Ascending aorta (tissue), 2 donors: ENCODE data around the gene KIAA0825. TPM values are rescaled to one million over a fixed set of nuclear protein-coding genes. Genes with fewer than 3 reads are reported as not detected.

Experiments
- DNase-seq, 2 donors: peaks; one replicate each; pipeline ENCODE4 v3.0.0-alpha.2; 2019; ENCODE audit warnings: low spot score in 2 of 2
- H3K27ac ChIP-seq, 2 donors: fragments of 200-600 bp; sonication (generic); one replicate each; pipeline ENCODE4 v1.5.1; 2016 to 2017; ENCODE audit warnings: mild to moderate bottlenecking in 1 of 2
- H3K27me3 ChIP-seq: fragments of 200-600 bp; sonication (generic); one replicate; pipeline ENCODE4 v1.5.1; 2017
- H3K36me3 ChIP-seq, 2 donors: fragments of 200-600 bp; sonication (generic); one replicate each; pipeline ENCODE4 v1.5.1; 2016
- H3K4me1 ChIP-seq, 2 donors: fragments of 200-600 bp; sonication (generic); one replicate each; pipeline ENCODE4 v1.5.1; 2016 to 2017; ENCODE audit warnings: mild to moderate bottlenecking in 1 of 2
- H3K4me3 ChIP-seq, 2 donors: fragments of 200-600 bp; sonication (generic); one replicate each; pipeline ENCODE4 v1.5.1; 2016 to 2017; ENCODE audit warnings: mild to moderate bottlenecking in 1 of 2
- H3K9me3 ChIP-seq, 2 donors: fragments of 200-600 bp; sonication (generic); one replicate each; pipeline ENCODE4 v1.5.1; 2016
- intact Hi-C: fragments of 100-400 bp; cut with DNase I; formaldehyde crosslinking; loops from one replicate; pipeline ENCODE4 v1.15.1; 2023
- total RNA-seq: library from RNA; depleted of rRNA; stranded (reverse); fragments of >200 nt; gene quantifications from one replicate; pipeline ENCODE4 v1.1.0, GENCODE V29; 2016
- TF ChIP-seq, protein P1 (sequence below), 3 experiments: fragments of 200-600 bp in 2 of 3; fragments of 450-650 bp in 1 of 3; sonication (generic) in 2 of 3; IDR thresholded peaks; one replicate each; pipeline ENCODE4 v1.5.1; 2016 to 2019; ENCODE audit warnings: antibody characterized with exemption in 3 of 3, mild to moderate bottlenecking in 1 of 3, moderate library complexity in 1 of 3

Gene KIAA0825
- total RNA-seq, 1 donor from 2014 or later, result 2.4 TPM

DNA sequence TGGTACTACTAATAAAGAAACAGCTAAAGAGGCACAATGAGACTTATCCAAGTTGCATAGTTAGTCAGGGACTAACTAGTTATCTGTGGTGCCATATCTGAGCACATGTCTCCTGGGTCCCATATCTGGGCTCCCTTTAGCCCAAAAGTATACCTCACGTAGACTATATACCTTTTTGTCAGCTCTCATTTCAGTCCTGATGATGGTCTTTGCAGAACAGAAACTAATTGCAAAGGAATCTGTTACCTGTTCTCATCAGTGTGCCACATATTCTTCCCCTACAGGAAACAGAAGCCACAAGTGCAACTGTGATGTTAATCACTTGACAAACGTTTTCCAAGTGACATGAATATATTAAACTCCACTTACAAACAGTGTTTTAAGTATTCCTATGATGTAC, 395.2 kb downstream of the KIAA0825 start:
- Histone ChIP-seq H3K36me3 (no peaks in the 10 kb centered on the region), H3K4me1 (no peaks in the 10 kb centered on the region), H3K27me3 (no peaks in the 10 kb centered on the region), H3K4me3 (no peak overlapping the region), H3K27ac (no peak overlapping the region), H3K9me3 (no peaks in the 10 kb centered on the region)
- DNase-seq, result no peak
- intact Hi-C loops, result no loop called here
- TF ChIP-seq, protein P1, sequence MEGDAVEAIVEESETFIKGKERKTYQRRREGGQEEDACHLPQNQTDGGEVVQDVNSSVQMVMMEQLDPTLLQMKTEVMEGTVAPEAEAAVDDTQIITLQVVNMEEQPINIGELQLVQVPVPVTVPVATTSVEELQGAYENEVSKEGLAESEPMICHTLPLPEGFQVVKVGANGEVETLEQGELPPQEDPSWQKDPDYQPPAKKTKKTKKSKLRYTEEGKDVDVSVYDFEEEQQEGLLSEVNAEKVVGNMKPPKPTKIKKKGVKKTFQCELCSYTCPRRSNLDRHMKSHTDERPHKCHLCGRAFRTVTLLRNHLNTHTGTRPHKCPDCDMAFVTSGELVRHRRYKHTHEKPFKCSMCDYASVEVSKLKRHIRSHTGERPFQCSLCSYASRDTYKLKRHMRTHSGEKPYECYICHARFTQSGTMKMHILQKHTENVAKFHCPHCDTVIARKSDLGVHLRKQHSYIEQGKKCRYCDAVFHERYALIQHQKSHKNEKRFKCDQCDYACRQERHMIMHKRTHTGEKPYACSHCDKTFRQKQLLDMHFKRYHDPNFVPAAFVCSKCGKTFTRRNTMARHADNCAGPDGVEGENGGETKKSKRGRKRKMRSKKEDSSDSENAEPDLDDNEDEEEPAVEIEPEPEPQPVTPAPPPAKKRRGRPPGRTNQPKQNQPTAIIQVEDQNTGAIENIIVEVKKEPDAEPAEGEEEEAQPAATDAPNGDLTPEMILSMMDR (IDR thresholded peaks at IDR 0.05), result no peak

GRCh38 chr5:94218374-94218773, 400.0 kb downstream of the KIAA0825 start:
- Histone ChIP-seq H3K36me3 (no peaks in the 10 kb centered on the region), H3K27me3 (no peaks in the 10 kb centered on the region), H3K4me1 (no peaks in the 10 kb centered on the region), H3K27ac (no peak overlapping the region), H3K9me3 (no peaks in the 10 kb centered on the region), H3K4me3 (no peak overlapping the region)
- intact Hi-C loops, result no loop called here
- TF ChIP-seq, protein P1 (IDR thresholded peaks at IDR 0.05), result no peak
- DNase-seq, result no peak

DNA sequence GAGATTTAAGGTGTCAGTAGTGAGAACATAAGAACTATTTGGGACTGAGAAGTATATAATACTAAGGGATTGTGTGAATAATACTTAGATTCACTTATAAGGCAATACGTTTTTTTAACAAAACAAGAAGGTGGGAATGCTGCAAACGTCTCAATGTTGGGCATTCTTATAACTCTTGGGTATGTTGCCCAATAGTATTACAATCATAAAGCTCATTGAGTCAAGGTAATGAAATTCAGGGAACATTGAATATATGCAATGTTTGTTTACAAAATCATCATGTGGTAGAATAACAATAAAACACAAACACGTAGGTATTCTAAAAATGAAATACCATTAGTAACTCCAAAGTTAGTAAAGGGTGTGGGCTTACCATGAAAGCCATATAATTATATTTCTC, 400.7 kb downstream of the KIAA0825 start:
- TF ChIP-seq, protein P1 (IDR thresholded peaks at IDR 0.05), result no peak
- Histone ChIP-seq H3K27me3 (no peaks in the 10 kb centered on the region), H3K27ac (no peak overlapping the region), H3K9me3 (no peaks in the 10 kb centered on the region), H3K4me3 (no peak overlapping the region), H3K4me1 (no peaks in the 10 kb centered on the region), H3K36me3 (no peaks in the 10 kb centered on the region)
- no peak for DNase-seq
- intact Hi-C loops, result no loop called here

DNA sequence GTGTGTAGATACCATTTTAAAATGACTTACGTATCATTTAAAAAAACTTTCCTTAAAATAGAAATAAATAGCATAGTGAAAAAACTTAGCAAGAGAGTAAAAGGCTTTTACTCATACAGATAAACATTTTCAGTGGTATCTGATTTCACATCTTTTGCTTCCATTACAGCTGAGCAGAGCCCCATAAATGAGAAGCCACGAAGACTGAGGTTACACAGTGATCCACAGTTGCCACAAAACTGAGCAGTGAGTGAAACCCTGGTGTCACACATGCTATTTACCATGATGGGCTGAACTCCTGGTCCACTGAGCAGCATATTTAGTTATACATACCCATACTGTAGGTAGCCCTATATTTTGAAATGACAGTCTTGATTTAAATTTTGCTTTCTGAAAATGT, 401.2 kb downstream of the KIAA0825 start:
- Histone ChIP-seq H3K27me3 (no peaks in the 10 kb centered on the region), H3K9me3 (no peaks in the 10 kb centered on the region), H3K36me3 (no peaks in the 10 kb centered on the region), H3K27ac (no peak overlapping the region), H3K4me3 (no peak overlapping the region), H3K4me1 (no peaks in the 10 kb centered on the region)
- no peak for DNase-seq
- TF ChIP-seq, protein P1 (IDR thresholded peaks at IDR 0.05), result no peak
- intact Hi-C loops, result no loop called here

DNA sequence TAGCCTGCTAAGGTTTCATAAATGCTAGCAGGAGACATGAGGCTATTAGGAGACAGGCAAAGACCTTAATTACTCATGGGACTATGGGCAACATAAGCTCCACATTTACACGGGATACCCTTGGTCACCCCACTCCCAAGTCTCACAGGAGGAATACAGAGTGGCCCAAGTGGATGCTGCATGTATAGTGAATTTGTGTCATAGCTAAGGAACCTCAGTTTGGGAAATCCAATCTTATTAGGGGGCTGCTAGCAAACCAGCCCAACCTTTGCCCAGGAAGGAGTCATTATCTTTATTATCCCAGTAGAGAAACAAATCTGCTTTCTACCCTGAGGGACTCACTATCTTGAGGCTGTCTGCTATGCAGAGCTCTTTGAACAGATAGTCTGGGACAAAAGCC, 405.9 kb downstream of the KIAA0825 start:
- TF ChIP-seq, protein P1 (IDR thresholded peaks at IDR 0.05), result no peak

DNA sequence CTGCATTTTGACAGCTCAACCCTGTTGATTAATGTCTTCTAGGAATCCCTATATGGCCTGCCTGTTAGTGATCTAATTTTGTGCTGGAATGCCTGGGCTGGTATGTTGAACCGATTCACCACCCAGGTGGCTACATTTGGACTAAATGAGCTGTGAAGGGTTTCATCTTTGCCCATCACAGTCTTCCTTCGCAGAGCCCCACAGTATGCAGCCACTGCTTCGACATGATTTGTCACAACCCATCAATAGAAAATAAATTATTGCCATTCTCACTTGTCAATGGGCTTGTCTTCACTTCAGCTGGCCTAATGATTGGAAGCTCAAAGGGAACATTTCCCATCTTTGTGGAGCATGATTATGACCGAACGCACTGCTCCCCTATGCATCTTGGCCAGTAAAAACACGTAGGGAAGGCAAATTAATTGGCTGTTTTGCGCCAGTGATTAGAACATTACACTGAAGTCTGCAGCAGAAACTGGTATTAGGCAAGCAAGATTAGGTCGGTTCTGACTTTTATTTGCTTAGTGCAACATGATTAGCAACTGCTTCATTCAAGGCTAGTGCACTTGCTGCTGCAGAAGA, 408.5 kb downstream of the KIAA0825 start:
- Histone ChIP-seq H3K36me3 (no peaks in the 10 kb centered on the region), H3K4me3 (no peak overlapping the region), H3K9me3 (no peaks in the 10 kb centered on the region), H3K27ac (no peak overlapping the region), H3K4me1 (no peaks in the 10 kb centered on the region), H3K27me3 (no peaks in the 10 kb centered on the region)
- intact Hi-C loops, result no loop called here
- no peak for DNase-seq
- TF ChIP-seq, protein P1 (IDR thresholded peaks at IDR 0.05), result no peak

More for the DNA sequence above, 405.9 kb downstream of the KIAA0825 start:
- Histone ChIP-seq H3K9me3 (no peaks in the 10 kb centered on the region), H3K36me3 (no peaks in the 10 kb centered on the region), H3K4me1 (no peaks in the 10 kb centered on the region), H3K27me3 (no peaks in the 10 kb centered on the region), H3K4me3 (no peak overlapping the region), H3K27ac (no peak overlapping the region)
- DNase-seq, result no peak
- intact Hi-C loops, result no loop called here
